ENCODE data around the gene NAPSA.

Gene NAPSA

GRCh38 chr19:50323782-50324133 is 41.7 kb downstream of the NAPSA start:
- no peak for FAIRE-seq
- TF ChIP-seq SPI1 (IDR thresholded peaks at IDR 0.05; ENCODE audit: low read depth, low read length) (no peak), POU2F2 (IDR thresholded peaks at IDR 0.05; ENCODE audit: low read depth, low read length) (no peak), POLR2AphosphoS5 (IDR thresholded peaks at IDR 0.05; ENCODE audit: low read depth, low read length) (no peak), POLR2A (IDR thresholded peaks at IDR 0.05; ENCODE audit: low read depth, low read length) (no peak), TAF1 (IDR thresholded peaks at IDR 0.05; ENCODE audit: low read depth, low read length) (no peak), PAX5 (IDR thresholded peaks at IDR 0.05; ENCODE audit: insufficient read depth, low read length, severe bottlenecking) (no peak)
- DNase-seq (ENCODE audit: insufficient read length, low spot score): no peak

DNA sequence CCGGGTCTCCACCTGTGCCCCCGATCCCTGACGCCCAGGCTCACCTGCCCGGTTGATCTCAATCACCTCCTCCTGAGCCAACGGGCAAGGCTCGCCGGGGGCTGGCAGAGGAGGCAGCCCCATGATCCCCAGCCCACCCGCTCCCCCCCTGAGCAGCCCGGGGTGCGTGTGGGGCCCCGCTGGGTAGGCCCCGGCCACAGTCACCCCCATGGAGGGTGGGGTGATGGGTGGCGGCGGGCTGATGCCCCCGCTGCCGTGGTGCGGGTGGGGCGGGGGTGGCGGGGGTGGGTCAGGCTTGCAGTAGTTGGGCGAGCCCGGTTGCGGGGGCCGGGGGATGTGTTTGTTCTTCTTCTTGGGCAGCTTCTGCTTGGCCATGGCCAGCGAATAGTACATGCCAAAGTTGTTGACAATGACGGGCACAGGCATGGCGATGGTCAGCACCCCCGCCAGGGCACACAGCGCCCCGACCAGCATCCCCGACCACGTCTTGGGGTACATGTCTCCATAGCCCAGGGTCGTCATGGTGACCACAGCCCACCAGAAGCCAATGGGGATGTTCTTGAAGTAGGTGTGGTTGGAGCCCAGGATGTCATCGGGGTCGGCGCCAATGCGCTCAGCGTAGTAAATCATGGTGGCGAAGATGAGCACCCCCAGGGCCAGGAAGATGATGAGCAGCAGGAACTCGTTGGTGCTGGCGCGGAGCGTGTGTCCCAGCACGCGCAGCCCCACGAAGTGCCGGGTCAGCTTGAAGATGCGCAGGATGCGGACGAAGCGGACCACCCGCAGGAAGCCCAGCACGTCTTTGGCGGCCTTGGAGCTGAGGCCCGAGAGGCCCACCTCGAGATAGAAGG is 42.3 kb downstream of the NAPSA start:
- FAIRE-seq: no peak
- no peak for DNase-seq (ENCODE audit: insufficient read length, low spot score)
- no peak for TF ChIP-seq SPI1 (IDR thresholded peaks at IDR 0.05; ENCODE audit: low read depth, low read length)
- TF ChIP-seq POLR2AphosphoS5 (IDR thresholded peaks at IDR 0.05; ENCODE audit: low read depth, low read length): no peak
- no peak for TF ChIP-seq POU2F2 (IDR thresholded peaks at IDR 0.05; ENCODE audit: low read depth, low read length)
- no peak for TF ChIP-seq PAX5 (IDR thresholded peaks at IDR 0.05; ENCODE audit: insufficient read depth, low read length, severe bottlenecking)
- no peak for TF ChIP-seq POLR2A (IDR thresholded peaks at IDR 0.05; ENCODE audit: low read depth, low read length)
- TF ChIP-seq TAF1 (IDR thresholded peaks at IDR 0.05; ENCODE audit: low read depth, low read length): no peak

DNA sequence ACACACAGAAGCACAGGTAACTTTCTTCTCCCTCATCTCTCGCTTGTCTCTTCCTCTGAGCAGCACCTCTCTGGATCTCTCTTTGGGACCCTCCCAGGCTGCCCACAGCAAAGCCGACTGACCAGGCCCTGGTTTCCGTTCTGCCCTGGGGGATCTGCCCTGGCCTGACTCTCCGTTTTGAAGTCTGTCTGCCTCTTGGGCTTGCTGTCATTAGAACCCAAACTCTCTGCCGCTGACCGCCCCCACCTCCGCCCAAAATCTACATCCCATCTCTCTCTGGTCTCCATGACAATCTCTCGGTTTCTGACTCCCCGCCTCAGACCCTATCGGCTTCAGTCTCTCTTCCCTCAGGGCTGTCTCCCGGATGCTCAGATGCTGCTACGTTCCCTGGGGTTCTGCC is 43.2 kb downstream of the NAPSA start:
- DNase-seq (ENCODE audit: insufficient read length, low spot score) (no peak), FAIRE-seq (no peak)
- no peak for TF ChIP-seq PAX5 (IDR thresholded peaks at IDR 0.05; ENCODE audit: insufficient read depth, low read length, severe bottlenecking)
- TF ChIP-seq SPI1 (IDR thresholded peaks at IDR 0.05; ENCODE audit: low read depth, low read length): no peak
- no peak for TF ChIP-seq TAF1 (IDR thresholded peaks at IDR 0.05; ENCODE audit: low read depth, low read length)
- no peak for TF ChIP-seq POU2F2 (IDR thresholded peaks at IDR 0.05; ENCODE audit: low read depth, low read length)
- TF ChIP-seq POLR2A (IDR thresholded peaks at IDR 0.05; ENCODE audit: low read depth, low read length): no peak
- TF ChIP-seq POLR2AphosphoS5 (IDR thresholded peaks at IDR 0.05; ENCODE audit: low read depth, low read length): no peak

- TF ChIP-seq POU2F2 (IDR thresholded peaks at IDR 0.05; ENCODE audit: low read depth, low read length): no peak
- no peak for TF ChIP-seq TAF1 (IDR thresholded peaks at IDR 0.05; ENCODE audit: low read depth, low read length)
- no peak for TF ChIP-seq PAX5 (IDR thresholded peaks at IDR 0.05; ENCODE audit: insufficient read depth, low read length, severe bottlenecking)
- TF ChIP-seq POLR2A (IDR thresholded peaks at IDR 0.05; ENCODE audit: low read depth, low read length): no peak
- no peak for TF ChIP-seq SPI1 (IDR thresholded peaks at IDR 0.05; ENCODE audit: low read depth, low read length)
- no peak for TF ChIP-seq POLR2AphosphoS5 (IDR thresholded peaks at IDR 0.05; ENCODE audit: low read depth, low read length)
- DNase-seq (ENCODE audit: insufficient read length, low spot score) (no peak), FAIRE-seq (no peak)
Measured at GRCh38 chr19:50321831-50322230, 43.6 kb downstream of the NAPSA start.

DNA sequence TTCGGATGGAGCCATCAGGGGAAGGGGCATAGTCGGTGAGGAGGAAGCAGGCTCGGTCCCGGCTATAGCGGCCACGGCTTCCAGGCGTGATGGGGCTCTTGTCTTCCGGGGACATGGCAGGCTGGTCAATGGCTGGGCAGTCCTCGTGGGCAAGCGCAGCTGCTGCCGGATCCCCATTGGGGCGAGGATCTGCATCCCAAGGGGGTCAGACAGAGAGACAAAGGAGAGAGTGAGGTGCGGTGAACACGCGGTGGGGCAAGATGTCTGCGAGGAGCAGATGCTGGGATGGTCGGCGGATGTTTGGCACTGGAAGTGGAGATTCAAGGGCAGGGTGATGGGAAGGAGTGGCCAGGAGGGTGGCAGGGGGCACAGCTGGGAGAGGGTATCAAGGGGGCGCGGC is 44.8 kb downstream of the NAPSA start:
- DNase-seq (ENCODE audit: insufficient read length, low spot score): no peak
- no peak for FAIRE-seq
- TF ChIP-seq POLR2A (IDR thresholded peaks at IDR 0.05; ENCODE audit: low read depth, low read length) (no peak), POU2F2 (IDR thresholded peaks at IDR 0.05; ENCODE audit: low read depth, low read length) (no peak), SPI1 (IDR thresholded peaks at IDR 0.05; ENCODE audit: low read depth, low read length) (no peak), TAF1 (IDR thresholded peaks at IDR 0.05; ENCODE audit: low read depth, low read length) (no peak), POLR2AphosphoS5 (IDR thresholded peaks at IDR 0.05; ENCODE audit: low read depth, low read length) (no peak), PAX5 (IDR thresholded peaks at IDR 0.05; ENCODE audit: insufficient read depth, low read length, severe bottlenecking) (no peak)

GRCh38 chr19:50320051-50320450 is 45.4 kb downstream of the NAPSA start:
- TF ChIP-seq PAX5 (IDR thresholded peaks at IDR 0.05; ENCODE audit: insufficient read depth, low read length, severe bottlenecking): no peak
- no peak for TF ChIP-seq SPI1 (IDR thresholded peaks at IDR 0.05; ENCODE audit: low read depth, low read length)
- TF ChIP-seq POLR2AphosphoS5 (IDR thresholded peaks at IDR 0.05; ENCODE audit: low read depth, low read length): no peak
- no peak for TF ChIP-seq POLR2A (IDR thresholded peaks at IDR 0.05; ENCODE audit: low read depth, low read length)
- no peak for TF ChIP-seq TAF1 (IDR thresholded peaks at IDR 0.05; ENCODE audit: low read depth, low read length)
- TF ChIP-seq POU2F2 (IDR thresholded peaks at IDR 0.05; ENCODE audit: low read depth, low read length): no peak
- DNase-seq (ENCODE audit: insufficient read length, low spot score) (no peak), FAIRE-seq (no peak)

DNA sequence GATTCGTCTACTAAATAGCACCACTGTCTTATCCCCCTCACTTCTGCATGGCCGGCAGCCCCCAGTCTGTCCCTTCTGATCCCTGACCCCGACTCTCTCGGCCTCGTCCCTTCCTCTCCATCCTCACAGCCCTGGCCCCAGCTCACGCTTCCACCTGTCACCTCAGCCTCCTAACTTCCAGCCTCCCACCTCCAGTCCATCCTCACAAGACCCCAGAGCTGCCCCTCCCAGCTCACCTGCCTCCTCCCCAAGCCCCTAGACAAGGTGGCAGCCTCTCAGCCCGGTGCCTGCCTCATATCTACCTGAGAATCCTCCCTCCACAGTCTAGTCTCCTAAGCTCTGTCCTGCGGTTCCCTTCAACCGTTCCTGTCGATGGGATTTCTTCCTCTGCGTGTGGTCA is 46.3 kb downstream of the NAPSA start:
- FAIRE-seq: no peak
- no peak for DNase-seq (ENCODE audit: insufficient read length, low spot score)
- TF ChIP-seq POLR2A (IDR thresholded peaks at IDR 0.05; ENCODE audit: low read depth, low read length) (no peak), POLR2AphosphoS5 (IDR thresholded peaks at IDR 0.05; ENCODE audit: low read depth, low read length) (no peak), PAX5 (IDR thresholded peaks at IDR 0.05; ENCODE audit: insufficient read depth, low read length, severe bottlenecking) (no peak), SPI1 (IDR thresholded peaks at IDR 0.05; ENCODE audit: low read depth, low read length) (no peak), TAF1 (IDR thresholded peaks at IDR 0.05; ENCODE audit: low read depth, low read length) (no peak), POU2F2 (IDR thresholded peaks at IDR 0.05; ENCODE audit: low read depth, low read length) (no peak)

GRCh38 chr19:50318438-50318837 is 47.0 kb downstream of the NAPSA start:
- no peak for DNase-seq (ENCODE audit: insufficient read length, low spot score)
- no peak for FAIRE-seq
- no peak for TF ChIP-seq SPI1 (IDR thresholded peaks at IDR 0.05; ENCODE audit: low read depth, low read length)
- TF ChIP-seq PAX5 (IDR thresholded peaks at IDR 0.05; ENCODE audit: insufficient read depth, low read length, severe bottlenecking): no peak
- TF ChIP-seq POU2F2 (IDR thresholded peaks at IDR 0.05; ENCODE audit: low read depth, low read length): no peak
- TF ChIP-seq TAF1 (IDR thresholded peaks at IDR 0.05; ENCODE audit: low read depth, low read length): no peak
- no peak for TF ChIP-seq POLR2AphosphoS5 (IDR thresholded peaks at IDR 0.05; ENCODE audit: low read depth, low read length)
- no peak for TF ChIP-seq POLR2A (IDR thresholded peaks at IDR 0.05; ENCODE audit: low read depth, low read length)

DNA sequence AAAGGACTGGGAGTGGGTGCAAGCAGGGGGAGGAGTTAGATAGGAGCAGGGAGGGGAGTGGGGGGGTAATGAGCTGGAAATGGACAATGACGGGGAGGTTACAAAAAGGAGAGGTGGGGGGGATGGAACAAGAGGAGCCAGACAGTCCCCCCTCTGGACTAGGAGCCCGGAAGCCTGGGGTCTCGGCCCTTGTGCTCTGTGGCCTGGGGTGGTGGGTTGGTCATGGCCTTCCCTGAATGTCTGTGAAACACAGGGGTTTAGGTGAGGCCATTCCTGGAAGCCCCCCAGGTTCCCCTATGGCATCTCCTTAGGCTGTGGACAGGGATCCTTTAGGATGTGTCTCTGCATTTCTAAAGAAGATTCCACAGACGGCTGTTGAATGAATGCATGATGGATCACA is 48.3 kb downstream of the NAPSA start:
- TF ChIP-seq POLR2A (IDR thresholded peaks at IDR 0.05; ENCODE audit: low read depth, low read length) (no peak), TAF1 (IDR thresholded peaks at IDR 0.05; ENCODE audit: low read depth, low read length) (no peak), PAX5 (IDR thresholded peaks at IDR 0.05; ENCODE audit: insufficient read depth, low read length, severe bottlenecking) (no peak), POLR2AphosphoS5 (IDR thresholded peaks at IDR 0.05; ENCODE audit: low read depth, low read length) (no peak), POU2F2 (IDR thresholded peaks at IDR 0.05; ENCODE audit: low read depth, low read length) (no peak), SPI1 (IDR thresholded peaks at IDR 0.05; ENCODE audit: low read depth, low read length) (no peak)
- FAIRE-seq (no peak), DNase-seq (ENCODE audit: insufficient read length, low spot score) (no peak)
